Ascending aorta (tissue), 2 donors: ENCODE data around the gene CAD. TPM values are rescaled to one million over a fixed set of nuclear protein-coding genes. Genes with fewer than 3 reads are reported as not detected.
"Not testable (repeated sequence)": the region's sequence is repeated elsewhere in the genome, so short reads cannot be mapped to it uniquely, and the experiment has no call there.

ENCODE experiments used
- DNase-seq, 2 donors: peaks; one replicate each; pipeline ENCODE4 v3.0.0-alpha.2; 2019; ENCODE audit warnings: low spot score in 2 of 2
- H3K27ac ChIP-seq, 2 donors: fragments of 200-600 bp; sonication (generic); one replicate each; pipeline ENCODE4 v1.5.1; 2016 to 2017; ENCODE audit warnings: mild to moderate bottlenecking in 1 of 2
- H3K27me3 ChIP-seq: fragments of 200-600 bp; sonication (generic); one replicate; pipeline ENCODE4 v1.5.1; 2017
- H3K36me3 ChIP-seq, 2 donors: fragments of 200-600 bp; sonication (generic); one replicate each; pipeline ENCODE4 v1.5.1; 2016
- H3K4me1 ChIP-seq, 2 donors: fragments of 200-600 bp; sonication (generic); one replicate each; pipeline ENCODE4 v1.5.1; 2016 to 2017; ENCODE audit warnings: mild to moderate bottlenecking in 1 of 2
- H3K4me3 ChIP-seq, 2 donors: fragments of 200-600 bp; sonication (generic); one replicate each; pipeline ENCODE4 v1.5.1; 2016 to 2017; ENCODE audit warnings: mild to moderate bottlenecking in 1 of 2
- H3K9me3 ChIP-seq, 2 donors: fragments of 200-600 bp; sonication (generic); one replicate each; pipeline ENCODE4 v1.5.1; 2016
- CTCF ChIP-seq, 3 experiments: fragments of 200-600 bp in 2 of 3; fragments of 450-650 bp in 1 of 3; sonication (generic) in 2 of 3; IDR thresholded peaks; one replicate each; pipeline ENCODE4 v1.5.1; 2016 to 2019; ENCODE audit warnings: antibody characterized with exemption in 3 of 3, mild to moderate bottlenecking in 1 of 3, moderate library complexity in 1 of 3
- intact Hi-C: fragments of 100-400 bp; cut with DNase I; formaldehyde crosslinking; loops from one replicate; pipeline ENCODE4 v1.15.1; 2023
- total RNA-seq: library from RNA; depleted of rRNA; stranded (reverse); fragments of >200 nt; gene quantifications from one replicate; pipeline ENCODE4 v1.1.0, GENCODE V29; 2016

The CAD gene
- total RNA-seq, 1 donor from 2014 or later, result 63.4 TPM

GRCh38 chr2:27263287-27264252, 46.4 kb downstream of the CAD start:
- TF ChIP-seq CTCF (IDR thresholded peaks at IDR 0.05), result no peak
- Histone ChIP-seq H3K27ac (no peak overlapping the region), H3K4me3 (peak overlapping the region; percentile 59 to 67), H3K9me3 (no peaks in the 10 kb centered on the region), H3K27me3 (peaks cover 19% of the 10 kb centered on the region), H3K4me1 (peaks cover 9 to 29% of the 10 kb centered on the region in 2 donors), H3K36me3 (no peaks in the 10 kb centered on the region)
- no peak for DNase-seq
- intact Hi-C loops, result no loop called here

- no peak for TF ChIP-seq CTCF (IDR thresholded peaks at IDR 0.05)
- intact Hi-C loops, result no loop called here
- Histone ChIP-seq H3K27me3 (peaks cover 19% of the 10 kb centered on the region), H3K4me1 (peaks cover 9 to 29% of the 10 kb centered on the region in 2 donors), H3K36me3 (no peaks in the 10 kb centered on the region), H3K27ac (no peak overlapping the region), H3K9me3 (no peaks in the 10 kb centered on the region), H3K4me3 (peak overlapping the region; percentile 43 to 67)
- no peak for DNase-seq
Measured at GRCh38 chr2:27264253-27264752, 47.1 kb downstream of the CAD start.

GRCh38 chr2:27264753-27265535, 47.8 kb downstream of the CAD start:
- Histone ChIP-seq H3K27ac (no peak overlapping the region), H3K27me3 (peaks cover 19% of the 10 kb centered on the region), H3K9me3 (no peaks in the 10 kb centered on the region), H3K4me3 (peak overlapping the region; percentile 43 to 67), H3K4me1 (peaks cover 9 to 29% of the 10 kb centered on the region in 2 donors), H3K36me3 (no peaks in the 10 kb centered on the region)
- DNase-seq, result peak in 1 of 2 donors; percentile 71
- peak; percentile 9 to 43 (median 23) for TF ChIP-seq CTCF (IDR thresholded peaks at IDR 0.05)
- intact Hi-C loops, result no loop called here

- Histone ChIP-seq H3K4me3 (peak overlapping the region in 1 of 2 donors; percentile 43), H3K4me1 (peaks cover 9 to 29% of the 10 kb centered on the region in 2 donors), H3K36me3 (no peaks in the 10 kb centered on the region), H3K27me3 (peaks cover 19% of the 10 kb centered on the region), H3K27ac (no peak overlapping the region), H3K9me3 (no peaks in the 10 kb centered on the region)
- intact Hi-C loops, result no loop called here
- DNase-seq, result no peak
- no peak for TF ChIP-seq CTCF (IDR thresholded peaks at IDR 0.05)
Measured at GRCh38 chr2:27265536-27265870, 48.3 kb downstream of the CAD start.

- H3K4me3 ChIP-seq, H3K36me3 ChIP-seq, H3K27ac ChIP-seq, H3K27me3 ChIP-seq, intact Hi-C loops, H3K9me3 ChIP-seq, DNase-seq: not testable (repeated sequence)
- peaks cover 0 to 20% of the 10 kb centered on the region in 2 donors for H3K4me1 ChIP-seq
Measured at GRCh38 chr2:27268296-27268695, 51.1 kb downstream of the CAD start.
